Testis (tissue), 3 donors: ENCODE data around the gene RAB22A. TPM values are rescaled to one million over a fixed set of nuclear protein-coding genes. Genes with fewer than 3 reads are reported as not detected.

Experiments used
- DNase-seq: peaks from one replicate; pipeline ENCODE4 v3.0.0-alpha.2; 2019
- H3K27ac ChIP-seq, 2 donors: fragments of 200-600 bp; sonication (generic); one replicate each; pipeline ENCODE4 v1.5.1; 2019
- H3K27me3 ChIP-seq: fragments of 200-600 bp; sonication (generic); one replicate; pipeline ENCODE4 v1.5.1; 2019
- H3K36me3 ChIP-seq: fragments of 200-600 bp; sonication (generic); one replicate; pipeline ENCODE4 v1.5.1; 2017; ENCODE audit warnings: low read depth; ENCODE audit errors: missing control alignments
- H3K4me1 ChIP-seq: fragments of 200-600 bp; sonication (generic); one replicate; pipeline ENCODE4 v1.5.1; 2019
- H3K4me3 ChIP-seq, 2 donors: fragments of 200-600 bp; sonication (generic); one replicate each; pipeline ENCODE4 v1.5.1; 2017 to 2019
- H3K9me3 ChIP-seq: fragments of 200-600 bp; sonication (generic); one replicate; pipeline ENCODE4 v1.5.1; 2017
- CTCF ChIP-seq, 3 experiments: fragments of 450-650 bp in 2 of 3; fragments of 200-600 bp in 1 of 3; sonication (generic) in 1 of 3; IDR thresholded peaks; one replicate each; pipeline ENCODE4 v1.5.1; 2016 to 2019; ENCODE audit warnings: antibody characterized with exemption in 3 of 3, mild to moderate bottlenecking in 2 of 3, moderate library complexity in 1 of 3
- POLR2A ChIP-seq: fragments of 450-650 bp; IDR thresholded peaks from one replicate; pipeline ENCODE4 v1.6.1; 2017; ENCODE audit warnings: antibody characterized with exemption, mild to moderate bottlenecking, moderate library complexity
- WGBS, 2 donors: methylation state at CpG; one replicate each; pipeline ENCODE4 v1.1.5; 2018; 5-methylcytosine and 5-hydroxymethylcytosine counted together
- intact Hi-C: fragments of 100-400 bp; cut with DNase I; formaldehyde crosslinking; loops from one replicate; pipeline ENCODE4 v1.15.1; 2023; ENCODE audit warnings: low total_unique reads
- polyA plus RNA-seq: library from polyadenylated mRNA; stranded (reverse); fragments of 350-450 nt; fragmentation: Illumina TruSeq; extraction: RNeasy Lipid Tissue Mini Kit (QIAGEN cat#74804); gene quantifications from one replicate; pipeline ENCODE4 v1.2.3, GENCODE V29; 2014; ENCODE audit warnings: low read depth, low replicate concordance; ENCODE audit not compliant: insufficient read depth
- total RNA-seq, 2 donors: library from RNA; depleted of rRNA; stranded (reverse); fragments of >200 nt; gene quantifications; one replicate each; pipeline ENCODE4 v1.2.3, GENCODE V29; 2016

The RAB22A gene
- total and polyA plus RNA-seq, 3 donors from 2014 or later: 11.2 to 20.8 (median 19.2) TPM

- intact Hi-C loops: no loop called here
- TF ChIP-seq POLR2A: no peak
- no peak for TF ChIP-seq CTCF (IDR thresholded peaks at IDR 0.05)
- 89 to 98% methylated on average over 6 of the region's 6 CpGs for WGBS, 2 donors
- Histone ChIP-seq H3K27ac (no peak overlapping the region), H3K9me3 (no peaks in the 10 kb centered on the region), H3K4me3 (no peak overlapping the region), H3K36me3 (no peaks in the 10 kb centered on the region), H3K27me3 (no peaks in the 10 kb centered on the region), H3K4me1 (peaks cover 6% of the 10 kb centered on the region)
- no peak for DNase-seq
Observed at GRCh38 chr20:58397429-58397828, 87.9 kb downstream of the RAB22A start.

- Histone ChIP-seq H3K27ac (no peak overlapping the region), H3K27me3 (no peaks in the 10 kb centered on the region), H3K4me1 (peaks cover 6% of the 10 kb centered on the region), H3K4me3 (no peak overlapping the region), H3K36me3 (no peaks in the 10 kb centered on the region), H3K9me3 (no peaks in the 10 kb centered on the region)
- intact Hi-C loops: no loop called here
- WGBS, 2 donors: 88 to 90% methylated on average over 5 of the region's 5 CpGs
- TF ChIP-seq POLR2A: no peak
- no peak for TF ChIP-seq CTCF (IDR thresholded peaks at IDR 0.05)
- no peak for DNase-seq
Observed at GRCh38 chr20:58398254-58398653, 88.7 kb downstream of the RAB22A start.

- no peak overlapping the region for H3K27ac ChIP-seq
- no peaks in the 10 kb centered on the region for H3K27me3 ChIP-seq
- no peaks in the 10 kb centered on the region for H3K36me3 ChIP-seq
- no peak for TF ChIP-seq POLR2A
- no peak for TF ChIP-seq CTCF (IDR thresholded peaks at IDR 0.05)
- 89 to 92% methylated on average over 6 of the region's 6 CpGs for WGBS, 2 donors
- no peak for DNase-seq
- intact Hi-C loops: no loop called here
- peaks cover 6% of the 10 kb centered on the region for H3K4me1 ChIP-seq
- no peaks in the 10 kb centered on the region for H3K9me3 ChIP-seq
- H3K4me3 ChIP-seq: no peak overlapping the region
Observed at GRCh38 chr20:58399926-58400325, 90.4 kb downstream of the RAB22A start.

GRCh38 chr20:58401162-58401561 is 91.6 kb downstream of the RAB22A start:
- intact Hi-C loops: no loop called here
- H3K27ac ChIP-seq: no peak overlapping the region
- H3K4me1 ChIP-seq: no peaks in the 10 kb centered on the region
- H3K27me3 ChIP-seq: no peaks in the 10 kb centered on the region
- no peaks in the 10 kb centered on the region for H3K36me3 ChIP-seq
- WGBS, 2 donors: 90 to 93% methylated on average over 1 of the region's 1 CpG
- TF ChIP-seq CTCF (IDR thresholded peaks at IDR 0.05) (no peak), POLR2A (no peak)
- no peak for DNase-seq
- H3K4me3 ChIP-seq: no peak overlapping the region
- no peaks in the 10 kb centered on the region for H3K9me3 ChIP-seq

GRCh38 chr20:58402305-58402704 is 92.8 kb downstream of the RAB22A start:
- Histone ChIP-seq H3K36me3 (no peaks in the 10 kb centered on the region), H3K9me3 (no peaks in the 10 kb centered on the region), H3K27me3 (no peaks in the 10 kb centered on the region), H3K4me3 (no peak overlapping the region), H3K4me1 (no peaks in the 10 kb centered on the region), H3K27ac (no peak overlapping the region)
- intact Hi-C loops: no loop called here
- peak; percentile 26 for DNase-seq
- WGBS, 2 donors: 62 to 69% methylated on average over 5 of the region's 5 CpGs
- TF ChIP-seq CTCF (IDR thresholded peaks at IDR 0.05) (no peak), POLR2A (no peak)
